Measurements from ENCODE around the gene NEO1.

- TF ChIP-seq POLR2A (IDR thresholded peaks at IDR 0.05), result no peak
- TF ChIP-seq, protein P1, sequence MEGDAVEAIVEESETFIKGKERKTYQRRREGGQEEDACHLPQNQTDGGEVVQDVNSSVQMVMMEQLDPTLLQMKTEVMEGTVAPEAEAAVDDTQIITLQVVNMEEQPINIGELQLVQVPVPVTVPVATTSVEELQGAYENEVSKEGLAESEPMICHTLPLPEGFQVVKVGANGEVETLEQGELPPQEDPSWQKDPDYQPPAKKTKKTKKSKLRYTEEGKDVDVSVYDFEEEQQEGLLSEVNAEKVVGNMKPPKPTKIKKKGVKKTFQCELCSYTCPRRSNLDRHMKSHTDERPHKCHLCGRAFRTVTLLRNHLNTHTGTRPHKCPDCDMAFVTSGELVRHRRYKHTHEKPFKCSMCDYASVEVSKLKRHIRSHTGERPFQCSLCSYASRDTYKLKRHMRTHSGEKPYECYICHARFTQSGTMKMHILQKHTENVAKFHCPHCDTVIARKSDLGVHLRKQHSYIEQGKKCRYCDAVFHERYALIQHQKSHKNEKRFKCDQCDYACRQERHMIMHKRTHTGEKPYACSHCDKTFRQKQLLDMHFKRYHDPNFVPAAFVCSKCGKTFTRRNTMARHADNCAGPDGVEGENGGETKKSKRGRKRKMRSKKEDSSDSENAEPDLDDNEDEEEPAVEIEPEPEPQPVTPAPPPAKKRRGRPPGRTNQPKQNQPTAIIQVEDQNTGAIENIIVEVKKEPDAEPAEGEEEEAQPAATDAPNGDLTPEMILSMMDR (IDR thresholded peaks at IDR 0.05), result no peak
Observed at GRCh38 chr15:73118055-73118454, 65.8 kb downstream of the NEO1 start.
